HepG2 (cell line): Measurements from ENCODE around the gene COX4I1. TPM values are rescaled to one million over a fixed set of nuclear protein-coding genes. Genes with fewer than 3 reads are reported as not detected.
A peak's percentile ranks its signal among the peaks of the same experiment; 100 is the strongest.

Experiments used
- AGO1 ChIP-seq: fragments of 200-400 bp; formaldehyde crosslinking; IDR thresholded peaks from 2 replicates; pipeline ENCODE4 v1.6.1; 2017; ENCODE audit warnings: mild to moderate bottlenecking, low read depth, low read length, moderate library complexity; ENCODE audit not compliant: poor library complexity, severe bottlenecking
- CEBPG ChIP-seq: IDR thresholded peaks from 2 replicates; pipeline ENCODE4 v1.6.1; 2016
- ELF1 ChIP-seq: sonication (generic); formaldehyde crosslinking; IDR thresholded peaks from 2 replicates; pipeline ENCODE4 v1.4.0; 2020; ENCODE audit warnings: missing genetic modification reagents
- MNT ChIP-seq: fragments of 450-650 bp; IDR thresholded peaks from 2 replicates; pipeline ENCODE4 v1.6.1; 2016
- POLR2A ChIP-seq, 2 experiments: IDR thresholded peaks; 2 replicates each; pipeline ENCODE4 v1.6.1; 2011; ENCODE audit warnings: low read depth in 2 of 2, low read length in 2 of 2, mild to moderate bottlenecking in 1 of 2, moderate library complexity in 1 of 2; ENCODE audit not compliant: insufficient read depth in 1 of 2
- RFX3 ChIP-seq: IDR thresholded peaks from 2 replicates; pipeline ENCODE4 v1.6.1; 2016; ENCODE audit warnings: missing biosample characterization, missing genetic modification reagents
- SMAD3 ChIP-seq: sonication (generic); formaldehyde crosslinking; IDR thresholded peaks from 2 replicates; pipeline ENCODE4 v1.4.0; 2020; ENCODE audit warnings: missing genetic modification reagents
- SNAPC2 ChIP-seq: sonication (generic); formaldehyde crosslinking; IDR thresholded peaks from 2 replicates; pipeline ENCODE4 v1.8.1; 2022; ENCODE audit warnings: mild to moderate bottlenecking, missing genetic modification reagents
- STAT5B ChIP-seq: sonication (generic); formaldehyde crosslinking; IDR thresholded peaks from 2 replicates; pipeline ENCODE4 v1.4.0; 2020; ENCODE audit warnings: missing genetic modification reagents
- SUZ12 ChIP-seq: fragments of 150-350 bp; IDR thresholded peaks from 2 replicates; pipeline ENCODE4 v1.6.1; 2014; ENCODE audit warnings: low read depth, low read length
- ZBTB14 ChIP-seq: sonication (generic); formaldehyde crosslinking; IDR thresholded peaks from 2 replicates; pipeline ENCODE4 v1.4.0; 2020; ENCODE audit warnings: missing genetic modification reagents
- ZEB1 ChIP-seq: IDR thresholded peaks from 2 replicates; pipeline ENCODE4 v1.6.1; 2012; ENCODE audit warnings: mild to moderate bottlenecking, low read depth, inconsistent platforms; ENCODE audit not compliant: insufficient replicate concordance
- ZMAT3 ChIP-seq: sonication (generic); formaldehyde crosslinking; conservative IDR thresholded peaks from 2 replicates; pipeline ENCODE4 v1.7.0; 2021; ENCODE audit warnings: missing genetic modification reagents
- ZNF180 ChIP-seq: sonication (generic); formaldehyde crosslinking; IDR thresholded peaks from 2 replicates; pipeline ENCODE4 v1.4.0; 2020; ENCODE audit warnings: low read depth, missing genetic modification reagents, borderline replicate concordance
- ZNF274 ChIP-seq: sonication (generic); formaldehyde crosslinking; IDR thresholded peaks from 2 replicates; pipeline ENCODE4 v1.5.1; 2020; ENCODE audit warnings: mild to moderate bottlenecking, missing genetic modification reagents
- ZNF331 ChIP-seq: sonication (generic); formaldehyde crosslinking; IDR thresholded peaks from 2 replicates; pipeline ENCODE4 v1.4.0; 2020; ENCODE audit warnings: missing genetic modification reagents
- ZNF343 ChIP-seq: sonication (generic); formaldehyde crosslinking; IDR thresholded peaks from 2 replicates; pipeline ENCODE4 v1.4.0; 2020; ENCODE audit warnings: mild to moderate bottlenecking, missing genetic modification reagents
- ZNF562 ChIP-seq: sonication (generic); formaldehyde crosslinking; IDR thresholded peaks from 2 replicates; pipeline ENCODE4 v1.8.0; 2022; ENCODE audit warnings: missing genetic modification reagents, borderline replicate concordance
- ZNF614 ChIP-seq: IDR thresholded peaks from 2 replicates; pipeline ENCODE4 v1.6.1; 2018; ENCODE audit warnings: missing biosample characterization, missing genetic modification reagents, inconsistent platforms, borderline replicate concordance
- polyA plus RNA-seq, 8 experiments: library from polyadenylated mRNA; depleted of rRNA in 3 of 8; stranded (reverse) in 7 of 8; unstranded in 1 of 8; fragments of >200 nt; fragmentation: Illumina TruSeq in 4 of 8; extraction: Trizol in 4 of 8; gene quantifications; 2 replicates each; pipeline versions ENCODE4 v1.2.1 to v1.2.3, GENCODE V29; 2011 to 2016; ENCODE audit warnings: low read depth in 4 of 8, missing spikeins in 1 of 8, mixed read lengths in 1 of 8; ENCODE audit not compliant: insufficient read depth in 1 of 8
- total RNA-seq, 5 experiments: library from RNA; depleted of rRNA; stranded (reverse); fragments of >200 nt; fragmentation: Illumina TruSeq; extraction: Trizol; gene quantifications; 2 replicates each; pipeline ENCODE4 v1.2.3, GENCODE V29; 2016; ENCODE audit warnings: low read depth in 1 of 5
- TF ChIP-seq, protein P1 (sequence below): sonication (generic); formaldehyde crosslinking; IDR thresholded peaks from 2 replicates; pipeline ENCODE4 v1.8.0; 2022; ENCODE audit warnings: mild to moderate bottlenecking, missing genetic modification reagents, borderline replicate concordance
- TF ChIP-seq, protein P2 (sequence below): sonication (generic); formaldehyde crosslinking; IDR thresholded peaks from 2 replicates; pipeline ENCODE4 v1.5.0; 2020; ENCODE audit warnings: missing genetic modification reagents
- TF ChIP-seq, protein P3 (sequence below): sonication (generic); formaldehyde crosslinking; IDR thresholded peaks from 2 replicates; pipeline ENCODE4 v1.4.0; 2020; ENCODE audit warnings: missing genetic modification reagents
- TF ChIP-seq, protein P4 (sequence below): sonication (generic); formaldehyde crosslinking; IDR thresholded peaks from 2 replicates; pipeline ENCODE4 v1.4.0; 2020; ENCODE audit warnings: mild to moderate bottlenecking, low read depth, missing genetic modification reagents

The COX4I1 gene
- total and polyA plus RNA-seq, 2 of the 13 experiments (the other 11 are each of a cell fraction or from before 2014, with no cell fraction given) = 658 to 902 TPM

GRCh38 chr16:85798283-85798776, 1.2 kb upstream of the COX4I1 start (continued):
- TF ChIP-seq, protein P1, sequence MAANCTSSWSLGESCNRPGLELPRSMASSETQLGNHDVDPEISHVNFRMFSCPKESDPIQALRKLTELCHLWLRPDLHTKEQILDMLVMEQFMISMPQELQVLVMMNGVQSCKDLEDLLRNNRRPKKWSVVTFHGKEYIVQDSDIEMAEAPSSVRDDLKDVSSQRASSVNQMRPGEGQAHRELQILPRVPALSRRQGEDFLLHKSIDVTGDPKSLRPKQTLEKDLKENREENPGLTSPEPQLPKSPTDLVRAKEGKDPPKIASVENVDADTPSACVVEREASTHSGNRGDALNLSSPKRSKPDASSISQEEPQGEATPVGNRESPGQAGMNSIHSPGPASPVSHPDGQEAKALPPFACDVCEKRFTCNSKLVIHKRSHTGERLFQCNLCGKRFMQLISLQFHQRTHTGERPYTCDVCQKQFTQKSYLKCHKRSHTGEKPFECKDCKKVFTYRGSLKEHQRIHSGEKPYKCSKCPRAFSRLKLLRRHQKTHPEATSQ (CRISPR knock-in tag) = no peak
- TF ChIP-seq ZMAT3 (CRISPR knock-in tag) (no peak), AGO1 (no peak), SNAPC2 (CRISPR knock-in tag) (no peak), ZNF180 (CRISPR knock-in tag) (no peak), ELF1 (CRISPR knock-in tag) (no peak), POLR2A (IDR thresholded peaks at IDR 0.05; ENCODE audit: insufficient read depth in 1 of 2, low read depth in 2 of 2, low read length in 2 of 2) (peak; percentile 65 to 81), SMAD3 (CRISPR knock-in tag) (no peak), ZNF614 (no peak), MNT (no peak), ZNF562 (no peak), RFX3 (no peak), ZBTB14 (CRISPR knock-in tag) (no peak), ZNF343 (0 out of 2 replicates have a peak, but pooled peaks have one; percentile 2), ZEB1 (no peak), SUZ12 (no peak), CEBPG (CRISPR knock-in tag) (no peak), STAT5B (CRISPR knock-in tag) (no peak; the same call in 1 of the 2 replicates), ZNF331 (CRISPR knock-in tag) (peak; percentile 8; the same call in 1 of the 2 replicates), ZNF274 (CRISPR knock-in tag) (0 out of 2 replicates have a peak, but pooled peaks have one; percentile 11)
- TF ChIP-seq, protein P2, sequence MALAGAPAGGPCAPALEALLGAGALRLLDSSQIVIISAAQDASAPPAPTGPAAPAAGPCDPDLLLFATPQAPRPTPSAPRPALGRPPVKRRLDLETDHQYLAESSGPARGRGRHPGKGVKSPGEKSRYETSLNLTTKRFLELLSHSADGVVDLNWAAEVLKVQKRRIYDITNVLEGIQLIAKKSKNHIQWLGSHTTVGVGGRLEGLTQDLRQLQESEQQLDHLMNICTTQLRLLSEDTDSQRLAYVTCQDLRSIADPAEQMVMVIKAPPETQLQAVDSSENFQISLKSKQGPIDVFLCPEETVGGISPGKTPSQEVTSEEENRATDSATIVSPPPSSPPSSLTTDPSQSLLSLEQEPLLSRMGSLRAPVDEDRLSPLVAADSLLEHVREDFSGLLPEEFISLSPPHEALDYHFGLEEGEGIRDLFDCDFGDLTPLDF = no peak
- TF ChIP-seq, protein P3, sequence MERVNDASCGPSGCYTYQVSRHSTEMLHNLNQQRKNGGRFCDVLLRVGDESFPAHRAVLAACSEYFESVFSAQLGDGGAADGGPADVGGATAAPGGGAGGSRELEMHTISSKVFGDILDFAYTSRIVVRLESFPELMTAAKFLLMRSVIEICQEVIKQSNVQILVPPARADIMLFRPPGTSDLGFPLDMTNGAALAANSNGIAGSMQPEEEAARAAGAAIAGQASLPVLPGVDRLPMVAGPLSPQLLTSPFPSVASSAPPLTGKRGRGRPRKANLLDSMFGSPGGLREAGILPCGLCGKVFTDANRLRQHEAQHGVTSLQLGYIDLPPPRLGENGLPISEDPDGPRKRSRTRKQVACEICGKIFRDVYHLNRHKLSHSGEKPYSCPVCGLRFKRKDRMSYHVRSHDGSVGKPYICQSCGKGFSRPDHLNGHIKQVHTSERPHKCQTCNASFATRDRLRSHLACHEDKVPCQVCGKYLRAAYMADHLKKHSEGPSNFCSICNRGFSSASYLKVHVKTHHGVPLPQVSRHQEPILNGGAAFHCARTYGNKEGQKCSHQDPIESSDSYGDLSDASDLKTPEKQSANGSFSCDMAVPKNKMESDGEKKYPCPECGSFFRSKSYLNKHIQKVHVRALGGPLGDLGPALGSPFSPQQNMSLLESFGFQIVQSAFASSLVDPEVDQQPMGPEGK (CRISPR knock-in tag) = peak; percentile 22; the same call in 1 of the 2 replicates
- TF ChIP-seq, protein P4, sequence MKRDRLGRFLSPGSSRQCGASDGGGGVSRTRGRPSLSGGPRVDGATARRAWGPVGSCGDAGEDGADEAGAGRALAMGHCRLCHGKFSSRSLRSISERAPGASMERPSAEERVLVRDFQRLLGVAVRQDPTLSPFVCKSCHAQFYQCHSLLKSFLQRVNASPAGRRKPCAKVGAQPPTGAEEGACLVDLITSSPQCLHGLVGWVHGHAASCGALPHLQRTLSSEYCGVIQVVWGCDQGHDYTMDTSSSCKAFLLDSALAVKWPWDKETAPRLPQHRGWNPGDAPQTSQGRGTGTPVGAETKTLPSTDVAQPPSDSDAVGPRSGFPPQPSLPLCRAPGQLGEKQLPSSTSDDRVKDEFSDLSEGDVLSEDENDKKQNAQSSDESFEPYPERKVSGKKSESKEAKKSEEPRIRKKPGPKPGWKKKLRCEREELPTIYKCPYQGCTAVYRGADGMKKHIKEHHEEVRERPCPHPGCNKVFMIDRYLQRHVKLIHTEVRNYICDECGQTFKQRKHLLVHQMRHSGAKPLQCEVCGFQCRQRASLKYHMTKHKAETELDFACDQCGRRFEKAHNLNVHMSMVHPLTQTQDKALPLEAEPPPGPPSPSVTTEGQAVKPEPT (CRISPR knock-in tag) = no peak
